HG03520 (cell line): ENCODE measurements around the gene KLHL1.
"Not testable (repeated sequence)": the region's sequence is repeated elsewhere in the genome, so short reads cannot be mapped to it uniquely, and the experiment has no call there.

Experiments
- ATAC-seq: cut with Tn5 transposase; IDR thresholded peaks from one replicate; pipeline ENCODE4 v1.9.1; 2021; ENCODE audit warnings: mild to moderate bottlenecking, moderate library complexity; ENCODE audit not compliant: unreplicated experiment

Gene KLHL1

DNA sequence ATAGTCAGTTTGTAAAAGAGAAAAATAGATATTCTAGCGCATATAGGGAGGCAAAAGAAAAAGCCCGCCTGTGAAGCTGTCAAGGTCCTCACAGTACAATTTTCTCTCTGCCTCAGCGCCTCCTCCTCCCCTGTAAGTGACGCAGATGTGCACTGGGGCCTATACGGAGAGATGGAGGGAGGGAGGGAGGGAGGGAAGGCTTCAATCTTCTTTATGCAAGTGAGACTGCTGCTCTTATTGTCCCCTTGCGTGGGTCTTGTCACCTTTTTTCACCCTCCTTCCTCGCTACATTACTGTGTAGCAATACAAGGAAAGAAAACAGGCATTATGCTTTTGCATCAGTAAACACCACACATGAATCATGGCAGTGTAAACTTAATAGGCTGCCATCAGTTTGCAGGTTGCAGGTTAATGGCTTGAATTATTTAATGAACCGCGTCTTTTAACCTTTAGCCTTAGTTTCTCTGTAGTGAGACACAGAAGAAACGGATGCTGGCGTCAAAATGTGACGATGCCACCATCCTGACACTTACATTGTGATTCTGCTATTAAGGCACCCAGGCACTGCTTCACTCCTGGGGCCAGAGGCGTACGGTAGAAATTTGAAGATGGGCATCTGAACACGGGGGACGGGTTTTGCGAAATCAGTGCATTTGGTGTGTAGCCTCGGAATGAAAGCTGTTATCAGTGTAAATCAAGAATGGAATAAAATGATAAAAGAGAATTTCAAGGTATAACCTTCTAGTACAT, at the start of gene KLHL1:
KLHL1 (minus strand) TSS at position 97 of the 750 bp plus-strand sequence. CDS start 753 bp downstream, outside the sequence.
- no peak for ATAC-seq

DNA sequence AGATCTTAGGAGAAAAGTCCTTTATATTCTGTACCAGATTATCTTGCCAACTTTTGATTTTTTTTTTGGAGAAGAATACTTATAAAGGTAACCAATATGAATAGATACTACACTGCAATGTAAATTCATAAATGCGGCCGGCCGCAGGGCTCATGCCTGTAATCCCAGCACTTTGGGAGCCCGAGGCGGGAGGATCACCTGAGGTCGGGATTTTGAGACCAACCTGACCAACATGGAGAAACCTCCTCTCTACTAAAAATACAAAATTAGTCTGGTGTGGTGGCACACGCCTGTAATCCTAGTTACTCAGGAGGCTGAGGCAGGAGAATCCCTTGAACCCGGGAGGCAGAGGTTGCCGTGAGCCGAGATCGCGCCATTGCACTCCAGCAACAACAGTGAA, 34.4 kb upstream of the KLHL1 start:
- ATAC-seq: not testable (repeated sequence)

- ATAC-seq: no peak
Measured at GRCh38 chr13:70128098-70128497, 19.8 kb upstream of the KLHL1 start.

DNA sequence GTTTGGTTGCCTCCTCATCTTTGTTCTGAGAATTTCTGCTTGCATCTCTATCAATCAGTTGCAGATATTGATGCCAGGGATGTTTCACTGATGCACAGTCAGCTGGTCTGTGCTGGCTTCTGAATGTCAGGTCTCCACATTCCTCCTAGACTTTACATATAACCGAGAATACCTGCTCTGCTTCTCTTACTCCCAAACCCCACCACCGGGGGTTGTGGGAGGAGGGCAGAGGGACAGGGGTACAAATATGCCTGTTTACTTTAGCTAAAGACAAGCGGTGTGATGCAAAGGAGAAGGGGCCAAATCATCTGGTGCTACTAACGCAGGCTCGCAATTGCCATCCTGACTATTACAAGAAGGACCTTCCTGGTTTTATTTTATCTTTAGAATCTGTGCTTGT, 17.4 kb upstream of the KLHL1 start:
- ATAC-seq: no peak

- ATAC-seq: no peak
Measured at GRCh38 chr13:70117338-70117905, 9.2 kb upstream of the KLHL1 start.

DNA sequence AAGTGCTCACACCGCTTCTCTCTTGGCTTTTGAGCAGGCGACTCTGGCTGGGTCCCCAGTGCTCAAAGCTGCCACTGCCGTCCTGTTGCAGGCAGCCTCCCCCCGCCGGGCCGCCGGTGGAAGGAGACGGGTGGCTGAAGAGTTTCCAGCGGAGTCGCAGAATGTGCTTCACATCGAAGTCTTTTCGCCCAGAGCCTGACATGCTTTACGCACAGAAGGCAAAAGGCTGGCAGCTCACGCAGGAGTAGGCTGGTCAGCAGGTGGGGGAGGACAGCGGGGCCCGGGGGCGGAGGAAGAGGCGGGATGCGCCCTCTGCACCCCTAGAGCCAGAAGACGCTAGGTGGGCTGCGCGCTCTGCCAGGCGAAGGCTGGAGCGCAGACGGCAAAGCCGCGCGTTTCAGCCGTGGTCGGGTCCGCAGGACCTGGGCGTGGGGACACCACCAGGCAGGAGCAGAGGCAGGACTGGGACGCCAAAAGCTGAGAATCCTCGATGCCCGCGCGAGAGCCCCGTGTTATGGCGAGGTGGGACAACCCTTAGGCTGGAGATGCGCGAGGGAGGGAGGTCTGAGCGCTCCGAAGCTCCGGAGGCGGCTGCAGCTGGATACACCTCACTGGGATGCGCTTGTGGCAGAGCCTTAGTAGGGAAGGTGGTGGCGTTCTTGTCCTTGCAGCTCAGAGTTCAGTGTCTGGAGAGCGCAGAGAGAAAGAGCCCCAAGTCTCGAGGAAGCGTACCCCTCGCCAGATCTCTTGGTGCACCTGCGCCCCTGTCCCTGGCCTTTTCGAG, 562 bp downstream of the KLHL1 start, which contains the start of gene ATXN8OS:
ATXN8OS (plus strand) TSS at position 329 of the 784 bp plus-strand sequence.
- no peak for ATAC-seq

DNA sequence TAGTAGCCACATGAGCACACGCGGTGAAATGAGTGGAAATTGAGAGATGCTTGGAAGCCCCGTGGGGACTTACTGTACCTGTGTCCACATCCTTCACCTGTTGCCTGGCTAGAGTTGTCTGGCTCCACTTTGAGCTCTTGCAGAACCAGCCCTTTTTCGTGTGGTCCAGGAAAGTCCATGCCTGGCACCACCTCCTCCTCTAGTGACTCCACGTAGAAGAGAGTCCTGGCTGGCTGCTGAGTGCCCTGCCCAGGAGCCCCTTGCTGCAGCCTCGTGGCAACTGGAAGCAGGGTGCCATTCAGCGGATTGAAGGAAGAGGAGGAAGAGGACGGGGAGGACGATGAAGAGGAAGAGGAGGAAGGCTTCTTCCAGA, 1.1 kb downstream of the KLHL1 start:
- no peak for ATAC-seq

- ATAC-seq: no peak
Measured at GRCh38 chr13:70104481-70104880, 3.8 kb downstream of the KLHL1 start.

DNA sequence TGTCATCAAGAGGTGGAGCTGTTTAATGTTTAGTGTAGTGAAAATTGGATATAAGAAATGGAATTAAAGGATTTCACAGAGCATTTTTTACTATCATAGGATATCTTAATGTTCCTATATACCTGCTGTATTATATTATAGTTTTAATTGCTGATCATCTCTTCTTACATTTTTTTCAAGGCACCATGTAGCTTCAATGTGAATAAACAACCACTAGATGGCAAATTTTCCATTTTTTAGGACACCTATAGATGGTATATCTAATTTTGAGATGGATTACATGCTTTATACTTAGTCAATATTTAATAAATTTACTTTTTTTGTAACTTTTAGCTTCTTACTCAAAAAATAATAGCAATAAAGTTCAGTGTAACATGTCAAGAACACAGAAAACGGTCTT, 9.6 kb downstream of the KLHL1 start:
- ATAC-seq: no peak

DNA sequence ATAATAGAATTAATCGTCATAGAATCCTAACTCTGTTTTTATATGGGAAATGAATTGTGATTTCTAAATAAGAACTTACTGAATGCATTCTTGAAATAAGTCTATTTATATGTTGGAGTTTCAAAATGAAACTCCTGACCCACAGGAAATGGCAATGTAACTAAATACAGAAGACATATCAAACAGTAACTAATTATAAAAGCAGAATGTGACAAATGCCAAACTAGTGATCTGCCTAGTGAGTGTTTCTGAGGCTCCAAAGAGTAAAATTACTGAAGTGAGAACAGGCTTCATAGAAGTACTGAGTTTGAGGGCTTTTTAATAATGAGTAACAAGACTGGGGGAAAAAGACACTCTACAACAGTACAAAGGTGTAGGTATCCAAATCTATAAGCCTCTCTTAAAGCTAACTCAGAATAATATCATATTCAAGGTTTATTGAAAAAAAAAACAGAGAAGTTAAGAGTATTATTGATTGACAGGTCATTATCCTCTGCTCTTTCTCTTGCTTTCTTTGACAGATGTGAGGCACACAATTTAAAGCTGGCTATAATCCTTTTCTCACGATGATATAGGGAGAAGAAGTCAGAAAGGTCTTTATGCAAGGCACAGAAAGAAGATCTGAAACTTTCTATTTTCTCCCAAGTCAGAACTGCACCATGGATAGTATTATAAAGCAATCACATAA, 18.1 kb downstream of the KLHL1 start:
- no peak for ATAC-seq

DNA sequence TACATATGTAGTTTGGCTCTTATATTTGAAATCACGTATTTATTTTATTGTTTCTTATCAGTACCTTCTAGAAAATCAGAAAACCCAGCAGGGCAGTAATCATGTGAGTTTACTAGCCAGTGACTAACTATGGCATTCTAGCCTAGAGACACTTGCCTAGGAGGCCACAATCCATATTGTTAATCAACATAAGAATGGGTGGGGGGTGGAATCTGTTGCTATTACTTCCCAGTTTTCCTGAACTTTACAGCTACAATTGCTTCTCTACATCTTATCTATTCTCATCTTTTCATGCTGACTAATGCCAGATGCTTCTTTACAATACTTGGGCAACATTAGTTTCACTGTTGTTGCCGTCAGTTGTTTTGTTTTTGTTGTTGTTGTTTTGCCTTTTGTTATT, 19.3 kb downstream of the KLHL1 start:
- ATAC-seq: no peak

DNA sequence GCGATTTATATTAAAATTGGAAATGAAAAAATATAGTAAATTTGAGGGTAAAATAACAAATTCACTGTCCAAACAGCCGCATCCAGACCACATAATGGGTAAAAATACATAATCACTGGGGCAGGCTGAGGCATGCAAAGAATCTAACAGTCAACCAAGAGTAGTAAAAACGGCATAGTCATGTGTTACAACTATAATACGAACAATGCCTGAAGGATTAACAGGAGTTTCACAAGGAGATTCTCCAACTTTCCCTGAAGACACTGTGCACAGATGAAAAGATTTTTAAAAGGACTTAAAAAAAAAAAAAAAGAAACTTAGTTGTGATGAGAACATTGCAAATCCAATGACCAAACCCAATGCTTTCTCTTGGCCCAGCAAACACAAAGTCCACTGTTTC, 21.0 kb downstream of the KLHL1 start:
- ATAC-seq: no peak

GRCh38 chr13:70080012-70080411, 28.2 kb downstream of the KLHL1 start:
- ATAC-seq: no peak

- ATAC-seq: no peak
Measured at GRCh38 chr13:70054572-70054971, 53.7 kb downstream of the KLHL1 start.

- ATAC-seq: no peak
Measured at GRCh38 chr13:70051531-70051930, 56.7 kb downstream of the KLHL1 start.

DNA sequence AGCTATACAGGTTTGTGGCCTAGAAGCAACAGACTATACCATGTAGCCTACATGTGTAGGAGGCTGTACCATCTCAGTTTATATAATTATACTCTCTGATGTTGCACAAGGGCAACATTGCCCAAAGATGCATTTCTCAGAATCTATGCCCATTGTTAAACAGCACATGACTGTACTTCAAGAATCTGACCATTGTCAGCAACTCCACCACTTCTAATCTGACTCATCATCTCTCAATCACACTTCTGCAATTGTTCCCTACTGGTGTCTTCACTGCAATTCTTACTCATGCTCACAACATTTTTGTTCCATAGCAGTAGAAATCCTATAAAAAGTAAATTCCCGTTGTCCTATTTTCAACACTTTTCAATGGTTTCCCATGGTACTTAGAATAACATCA, 64.6 kb downstream of the KLHL1 start:
- peak; percentile 79 for ATAC-seq

DNA sequence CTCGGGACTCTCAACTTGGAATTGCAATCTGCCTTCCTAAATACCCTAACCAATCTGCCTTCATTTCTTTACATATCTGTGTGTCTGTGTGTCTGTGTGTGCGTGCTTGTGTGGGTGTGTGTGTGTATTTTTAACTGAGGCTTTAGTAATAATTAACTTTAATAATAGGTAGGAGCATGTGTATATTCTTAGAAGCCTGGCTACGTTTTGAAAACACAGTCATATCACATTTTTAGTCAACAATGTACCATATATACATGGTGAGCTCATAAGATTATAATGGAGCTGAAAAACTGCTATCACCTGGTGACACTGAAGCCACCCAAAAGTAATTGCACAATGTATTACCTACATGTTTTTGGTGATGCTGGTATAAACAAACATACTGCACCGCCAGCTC, 66.1 kb downstream of the KLHL1 start:
- ATAC-seq: peak; percentile 71

GRCh38 chr13:70034286-70034685, 74.0 kb downstream of the KLHL1 start:
- no peak for ATAC-seq

GRCh38 chr13:70027551-70027950, 80.7 kb downstream of the KLHL1 start:
- no peak for ATAC-seq

GRCh38 chr13:70023516-70023915, 84.7 kb downstream of the KLHL1 start:
- ATAC-seq: no peak

- ATAC-seq: no peak
Measured at GRCh38 chr13:70022646-70023045, 85.6 kb downstream of the KLHL1 start.
